Motor neuron (in vitro differentiated cells): ENCODE data around the gene KY. TPM values are rescaled to one million over a fixed set of nuclear protein-coding genes. Genes with fewer than 3 reads are reported as not detected.

Experiments
- ATAC-seq, 8 experiments: fragments of 200-7000 bp; cut with Tn5 transposase; replicated peaks in 6 of 8; 2 replicates each; pipeline ENCODE4 v1.8.0; 2021; ENCODE audit warnings: mild to moderate bottlenecking in 8 of 8, moderate library complexity in 8 of 8
- H3K27ac ChIP-seq, 2 donors: fragments of 250-450 bp; sonication (Bioruptor Pico); 2 replicates each; pipeline ENCODE4 v1.9.0; 2021; ENCODE audit warnings: antibody characterized with exemption in 2 of 2, mild to moderate bottlenecking in 2 of 2, moderate library complexity in 1 of 2
- H3K4me1 ChIP-seq, 2 donors: fragments of 250-450 bp; sonication (Bioruptor Pico); replicated peaks in 1 of 2; 2 replicates each; pipeline ENCODE4 v1.6.1; 2021; ENCODE audit warnings: antibody characterized with exemption in 2 of 2, mild to moderate bottlenecking in 2 of 2, moderate library complexity in 1 of 2
- H3K4me3 ChIP-seq, 5 donors: fragments of 250-450 bp; sonication (Bioruptor Pico); 2 replicates each; pipeline ENCODE4 v1.9.0; 2021; ENCODE audit warnings: antibody characterized with exemption in 5 of 5, mild to moderate bottlenecking in 5 of 5, moderate library complexity in 4 of 5
- WGBS, 10 experiments: fragments of 450-650 bp; shearing (Covaris generic); methylation state at CpG; one replicate each; pipeline ENCODE4 v1.0.0; 2022; 5-methylcytosine and 5-hydroxymethylcytosine counted together
- in situ Hi-C, 9 experiments: fragments of 400-800 bp; cut with MboI; loops; one replicate each; pipeline ENCODE4 v1.15.0; 2021; ENCODE audit warnings: low sequenced_read_pairs in 9 of 9, low pct_unique_long_range_greater_than_20kb in 2 of 9; ENCODE audit not compliant: unreplicated experiment in 9 of 9
- total RNA-seq, 8 experiments: library from RNA; unstranded; fragments of 300-600 nt; gene quantifications; 2 replicates each; pipeline versions ENCODE4 v1.2.3 to v1.2.4, GENCODE V29; 2022

KY gene
- total RNA-seq, 8 experiments from 2014 or later: 0.17 to 1.4 (median 0.71) TPM; not detected in 1

DNA sequence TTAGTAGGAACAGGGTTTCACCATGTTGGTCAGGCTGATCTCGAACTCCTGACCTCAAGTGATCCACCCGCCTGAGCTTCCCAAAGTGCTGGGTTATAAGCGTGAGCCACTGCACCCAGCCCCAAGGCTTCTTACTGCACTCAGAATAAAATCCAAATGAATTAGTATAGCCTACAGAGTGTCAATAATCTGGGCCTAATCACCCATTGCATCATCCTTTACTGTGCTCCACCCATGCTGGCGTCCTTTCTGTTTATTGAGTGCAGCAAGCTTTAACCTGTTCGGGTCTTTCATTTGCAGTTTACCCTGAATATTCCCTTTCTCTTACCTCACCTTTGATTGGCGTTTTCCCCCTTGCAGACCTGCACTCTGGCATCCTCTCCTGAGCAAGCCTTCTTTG lies 87.2 kb downstream of the KY start:
- WGBS, 10 experiments: 36 to 100% (median 90%) methylated on average over 2 to 5 of the region's 6 CpGs; no CpG with 5 or more reads in 1 of the 10 experiments
- in situ Hi-C loops: no loop called here
- no peak overlapping the region for H3K4me3 ChIP-seq
- no peak overlapping the region for H3K27ac ChIP-seq
- no peaks in the 10 kb centered on the region for H3K4me1 ChIP-seq
- peak in 3 of 8 experiments; percentile 72 to 92 (median 83) for ATAC-seq

- no peak for ATAC-seq
- no peaks in the 10 kb centered on the region for H3K4me1 ChIP-seq
- in situ Hi-C loops: no loop called here
- WGBS, 10 experiments: 60 to 100% (median 93%) methylated on average over 1 to 4 of the region's 4 CpGs; no CpG with 5 or more reads in 2 of the 10 experiments
- no peak overlapping the region for H3K27ac ChIP-seq
- no peak overlapping the region for H3K4me3 ChIP-seq
Observed at GRCh38 chr3:134562055-134562454, 88.8 kb downstream of the KY start.

DNA sequence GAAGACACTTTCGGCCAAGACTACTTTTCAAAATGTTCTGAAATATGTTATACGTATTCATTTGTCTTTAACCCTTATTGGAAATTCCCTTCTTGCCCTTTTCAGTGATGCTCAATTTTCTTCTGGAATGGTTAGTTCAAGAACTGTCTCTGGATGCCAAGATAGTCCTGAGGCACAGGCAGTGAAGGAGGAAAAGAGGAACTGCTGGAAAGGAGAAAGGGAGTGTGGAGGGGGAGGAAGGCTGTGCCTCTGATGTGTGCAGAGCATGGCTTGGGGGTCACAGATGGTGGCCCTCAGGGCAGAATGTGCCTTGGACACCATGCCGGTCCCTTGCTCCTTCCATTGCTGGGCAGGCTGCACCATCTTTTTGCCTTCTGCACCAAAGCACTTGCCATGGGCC lies 91.2 kb downstream of the KY start:
- Histone ChIP-seq H3K4me3 (no peak overlapping the region), H3K4me1 (no peaks in the 10 kb centered on the region), H3K27ac (no peak overlapping the region)
- 93 to 100% (median 100%) methylated on average over 1 to 3 of the region's 3 CpGs; no CpG with 5 or more reads in 1 of the 10 experiments for WGBS, 10 experiments
- ATAC-seq: no peak
- in situ Hi-C loops: no loop called here

Other genes with a start within 250 kb of the KY start
- gene ANAPC13, start 165.0 kb downstream of the KY start, total RNA-seq: 100 to 1,000 TPM in 5 of 8 experiments, 10 to 100 TPM in 3; 61.5 to 124 (median 103) TPM
- gene CEP63, start 165.0 kb downstream of the KY start, total RNA-seq: 10 to 100 TPM; 25.0 to 43.9 (median 29.9) TPM
- gene EPHB1, start 144.2 kb upstream of the KY start, total RNA-seq: 10 to 100 TPM in 4 of 8 experiments, 1 to 10 TPM in 2, under 1 TPM in 1, not detected in 1; 0.31 to 21.1 (median 13.7) TPM